ENCODE results near the gene NFILZ. TPM values are rescaled to one million over a fixed set of nuclear protein-coding genes. Genes with fewer than 3 reads are reported as not detected.

Gene NFILZ
- total RNA-seq, 2 donors from 2014 or later = not detected

GRCh38 chr19:8584965-8585893 lies 45.2 kb upstream of the NFILZ start:
- Histone ChIP-seq H3K27ac (ENCODE audit: low read depth, low read length) (no peak overlapping the region), H3K27me3 (ENCODE audit: control insufficient read depth, insufficient read depth, low read length, poor library complexity, severe bottlenecking) (no peaks in the 10 kb centered on the region), H3K4me1 (ENCODE audit: control insufficient read depth, insufficient read depth, low read length) (no peaks in the 10 kb centered on the region), H3K36me3 (ENCODE audit: control insufficient read depth, insufficient read depth, low read length) (no peaks in the 10 kb centered on the region), H3K9ac (ENCODE audit: extremely low read depth, low read length, poor library complexity, severe bottlenecking) (no peak overlapping the region), H3K4me3 (ENCODE audit: low read length) (no peak overlapping the region), H3K9me3 (ENCODE audit: control insufficient read depth, low read length) (no peaks in the 10 kb centered on the region)
- H3K27me3 Mint-ChIP-seq (ENCODE audit: insufficient read depth) = peaks cover 43% of the 10 kb centered on the region
- H3K4me1 Mint-ChIP-seq = no peaks in the 10 kb centered on the region
- no peaks in the 10 kb centered on the region for H3K36me3 Mint-ChIP-seq (ENCODE audit: low read depth)
- no peak overlapping the region for H3K4me3 Mint-ChIP-seq
- no peak overlapping the region for H3K27ac Mint-ChIP-seq
- no peaks in the 10 kb centered on the region for H3K9me3 Mint-ChIP-seq
- no peak for DNase-seq
- no peak for TF ChIP-seq CTCF (conservative IDR thresholded peaks at IDR 0.05)
- 95 to 97% methylated on average over 48 to 71 of the region's 71 CpGs for WGBS, 2 experiments (ENCODE audit: insufficient coverage in 1 of 2, insufficient read length in 1 of 2)

- 77 to 85% methylated on average over 21 to 34 of the region's 34 CpGs for WGBS, 2 experiments (ENCODE audit: insufficient coverage in 1 of 2, insufficient read length in 1 of 2)
- Histone ChIP-seq H3K9me3 (ENCODE audit: control insufficient read depth, low read length) (no peaks in the 10 kb centered on the region), H3K27ac (ENCODE audit: low read depth, low read length) (no peak overlapping the region), H3K9ac (ENCODE audit: extremely low read depth, low read length, poor library complexity, severe bottlenecking) (no peak overlapping the region), H3K27me3 (ENCODE audit: control insufficient read depth, insufficient read depth, low read length, poor library complexity, severe bottlenecking) (peaks cover 4% of the 10 kb centered on the region), H3K4me3 (ENCODE audit: low read length) (no peak overlapping the region), H3K4me1 (ENCODE audit: control insufficient read depth, insufficient read depth, low read length) (no peaks in the 10 kb centered on the region), H3K36me3 (ENCODE audit: control insufficient read depth, insufficient read depth, low read length) (no peaks in the 10 kb centered on the region)
- peak; percentile 97 for DNase-seq
- H3K4me1 Mint-ChIP-seq = no peaks in the 10 kb centered on the region
- peak; percentile 95 for TF ChIP-seq CTCF (conservative IDR thresholded peaks at IDR 0.05)
- no peak overlapping the region for H3K27ac Mint-ChIP-seq
- peaks cover 51% of the 10 kb centered on the region for H3K27me3 Mint-ChIP-seq (ENCODE audit: insufficient read depth)
- H3K9me3 Mint-ChIP-seq = no peaks in the 10 kb centered on the region
- no peaks in the 10 kb centered on the region for H3K36me3 Mint-ChIP-seq (ENCODE audit: low read depth)
- H3K4me3 Mint-ChIP-seq = no peak overlapping the region
Observed at GRCh38 chr19:8585894-8586750, 44.3 kb upstream of the NFILZ start.

- no peak overlapping the region for H3K27ac ChIP-seq (ENCODE audit: low read depth, low read length)
- Mint-ChIP-seq H3K4me3 (no peak overlapping the region), H3K9me3 (peaks cover 11% of the 10 kb centered on the region), H3K27me3 (ENCODE audit: insufficient read depth) (peaks cover 66% of the 10 kb centered on the region), H3K27ac (no peak overlapping the region), H3K36me3 (ENCODE audit: low read depth) (peaks cover 5% of the 10 kb centered on the region), H3K4me1 (no peaks in the 10 kb centered on the region)
- H3K4me1 ChIP-seq (ENCODE audit: control insufficient read depth, insufficient read depth, low read length) = no peaks in the 10 kb centered on the region
- H3K4me3 ChIP-seq (ENCODE audit: low read length) = no peak overlapping the region
- peaks cover 6% of the 10 kb centered on the region for H3K27me3 ChIP-seq (ENCODE audit: control insufficient read depth, insufficient read depth, low read length, poor library complexity, severe bottlenecking)
- peaks cover 3% of the 10 kb centered on the region for H3K36me3 ChIP-seq (ENCODE audit: control insufficient read depth, insufficient read depth, low read length)
- 89 to 93% methylated on average over 23 to 31 of the region's 32 CpGs for WGBS, 2 experiments (ENCODE audit: insufficient coverage in 1 of 2, insufficient read length in 1 of 2)
- H3K9me3 ChIP-seq (ENCODE audit: control insufficient read depth, low read length) = peaks cover 10% of the 10 kb centered on the region
- H3K9ac ChIP-seq (ENCODE audit: extremely low read depth, low read length, poor library complexity, severe bottlenecking) = no peak overlapping the region
- DNase-seq = no peak
- no peak for TF ChIP-seq CTCF (conservative IDR thresholded peaks at IDR 0.05)
Observed at GRCh38 chr19:8589177-8589714, 41.2 kb upstream of the NFILZ start.
